Measurements from ENCODE around the gene MALRD1.
A peak's percentile ranks its signal among the peaks of the same experiment; 100 is the strongest.
"Not testable (repeated sequence)": the region's sequence is repeated elsewhere in the genome, so short reads cannot be mapped to it uniquely, and the experiment has no call there.

MALRD1 gene

DNA sequence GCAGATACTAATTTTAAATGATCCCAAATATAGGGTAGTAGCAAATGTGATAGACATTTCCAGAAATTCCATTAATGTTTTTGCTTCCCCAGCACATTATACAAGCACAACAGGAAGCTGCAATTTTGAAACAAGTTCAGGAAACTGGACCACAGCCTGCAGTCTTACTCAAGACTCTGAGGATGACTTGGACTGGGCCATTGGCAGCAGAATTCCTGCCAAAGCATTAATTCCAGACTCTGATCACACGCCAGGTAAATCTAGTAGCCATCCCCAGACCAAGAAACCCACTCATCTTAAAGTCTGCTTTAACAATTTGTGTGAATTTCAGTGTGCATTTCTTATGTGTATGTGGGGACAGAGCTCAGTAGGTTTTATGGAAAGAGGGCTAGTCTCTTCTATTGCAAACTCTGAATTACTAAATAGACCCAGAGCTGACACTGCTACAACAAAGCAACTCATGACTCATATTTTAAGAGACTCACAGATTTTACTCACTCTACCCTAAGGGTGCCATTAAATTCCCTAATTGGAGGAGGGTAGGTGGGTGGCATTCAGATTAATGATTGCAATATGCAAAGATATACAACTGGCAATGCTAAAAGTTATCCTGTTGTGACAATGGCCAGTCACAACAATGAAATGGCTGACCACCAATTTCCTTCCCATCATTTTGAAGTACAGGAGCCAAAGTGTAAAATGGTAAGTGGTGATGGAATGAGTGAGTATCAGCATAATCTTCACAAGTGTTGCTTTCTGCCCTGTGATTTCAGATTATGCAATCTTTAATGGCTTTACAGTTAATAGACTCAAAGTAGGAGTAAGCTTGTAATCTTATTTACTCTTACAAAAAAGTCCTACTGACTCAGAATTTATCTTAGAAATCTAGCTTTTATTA, 450.0 kb downstream of the MALRD1 start:
- Histone ChIP-seq H3K36me3 (ENCODE audit: control insufficient read depth, insufficient read depth, low read length) (no peaks in the 10 kb centered on the region), H2BK15ac (replicated peaks; ENCODE audit: low read depth) (no peak overlapping the region), H3K4me2 (ENCODE audit: low read length) (no peak overlapping the region), H3K56ac (ENCODE audit: low read length) (no peak overlapping the region), H4K5ac (ENCODE audit: low read length) (no peak overlapping the region), H3K18ac (ENCODE audit: low read length) (no peak overlapping the region), H3K4ac (ENCODE audit: low read depth, low read length) (no peak overlapping the region), H3K4me1 (ENCODE audit: control insufficient read depth, low read depth, low read length) (no peaks in the 10 kb centered on the region), H2AK5ac (ENCODE audit: low read length) (no peak overlapping the region), H2BK120ac (ENCODE audit: low read depth, low read length) (no peak overlapping the region), H3K79me2 (ENCODE audit: control insufficient read depth, insufficient read depth, low read length) (no peaks in the 10 kb centered on the region), H3K23ac (ENCODE audit: low read length) (no peak overlapping the region), H3K79me1 (ENCODE audit: low read length) (no peaks in the 10 kb centered on the region), H3K27ac (ENCODE audit: low read depth, low read length) (no peak overlapping the region), H3K9ac (ENCODE audit: low read length) (no peak overlapping the region), H3K27me3 (ENCODE audit: insufficient read depth, low read length, poor library complexity) (no peaks in the 10 kb centered on the region), H3K4me3 (ENCODE audit: low read length) (no peak overlapping the region), H2BK5ac (ENCODE audit: low read length) (no peak overlapping the region), H4K8ac (ENCODE audit: low read depth, low read length) (no peak overlapping the region)
- WGBS (ENCODE audit: extremely low coverage, insufficient coverage, low lambda C conversion rate), result no CpG with 5 or more reads among the region's 1 CpG
- no peak for DNase-seq

DNA sequence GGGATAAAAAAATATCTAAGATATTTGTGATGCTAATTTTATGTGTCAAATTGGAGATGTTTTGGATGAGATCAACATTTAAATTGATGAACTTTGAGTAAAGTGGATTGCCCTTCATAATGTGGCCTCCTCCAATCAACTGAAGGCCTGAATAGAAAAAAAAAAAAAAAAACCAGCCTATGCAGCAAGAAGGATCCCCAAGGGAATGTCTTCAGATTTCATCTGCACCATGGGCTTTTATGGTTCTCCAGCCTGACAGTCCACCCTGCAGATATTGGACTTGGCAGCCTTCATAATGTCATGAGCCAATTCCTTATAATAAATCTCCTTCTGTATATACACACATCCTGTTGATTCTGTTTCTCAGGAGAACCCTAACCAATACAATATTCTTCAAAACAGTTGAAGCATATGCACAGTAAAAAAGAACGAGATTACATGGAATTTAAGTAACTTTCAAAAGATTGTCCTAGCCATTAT, 450.7 kb downstream of the MALRD1 start:
- WGBS (ENCODE audit: extremely low coverage, insufficient coverage, low lambda C conversion rate), result no CpG with 5 or more reads among the region's 1 CpG
- Histone ChIP-seq H3K36me3 (ENCODE audit: control insufficient read depth, insufficient read depth, low read length) (no peaks in the 10 kb centered on the region), H2BK5ac (ENCODE audit: low read length) (no peak overlapping the region), H3K4ac (ENCODE audit: low read depth, low read length) (no peak overlapping the region), H3K79me1 (ENCODE audit: low read length) (no peaks in the 10 kb centered on the region), H4K5ac (ENCODE audit: low read length) (no peak overlapping the region), H3K18ac (ENCODE audit: low read length) (no peak overlapping the region), H3K27me3 (ENCODE audit: insufficient read depth, low read length, poor library complexity) (no peaks in the 10 kb centered on the region), H3K4me1 (ENCODE audit: control insufficient read depth, low read depth, low read length) (no peaks in the 10 kb centered on the region), H3K9ac (ENCODE audit: low read length) (no peak overlapping the region), H4K8ac (ENCODE audit: low read depth, low read length) (no peak overlapping the region), H3K27ac (ENCODE audit: low read depth, low read length) (no peak overlapping the region), H3K56ac (ENCODE audit: low read length) (no peak overlapping the region), H3K79me2 (ENCODE audit: control insufficient read depth, insufficient read depth, low read length) (no peaks in the 10 kb centered on the region), H3K4me2 (ENCODE audit: low read length) (no peak overlapping the region), H3K4me3 (ENCODE audit: low read length) (no peak overlapping the region), H2AK5ac (ENCODE audit: low read length) (no peak overlapping the region), H3K23ac (ENCODE audit: low read length) (no peak overlapping the region), H2BK15ac (replicated peaks; ENCODE audit: low read depth) (no peak overlapping the region), H2BK120ac (ENCODE audit: low read depth, low read length) (no peak overlapping the region)
- no peak for DNase-seq

DNA sequence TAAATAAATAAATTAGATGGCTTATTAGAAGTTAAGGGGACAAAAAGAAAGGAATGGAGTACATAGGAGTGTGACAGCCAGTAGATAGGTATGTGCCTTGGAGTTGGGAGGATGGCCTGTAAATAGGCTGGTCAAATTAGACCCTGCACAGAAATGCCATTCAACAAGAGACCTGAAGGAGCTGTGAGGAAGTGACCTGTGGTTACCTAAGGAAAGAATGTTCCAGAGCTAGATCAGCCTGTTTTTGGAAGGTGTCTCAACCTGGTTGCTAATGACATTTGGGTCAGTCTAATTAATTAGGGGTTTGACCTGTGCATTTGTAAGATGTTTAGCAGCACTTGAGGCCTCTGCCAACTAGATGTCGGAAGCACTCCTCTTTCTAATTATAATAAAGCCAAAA, 452.4 kb downstream of the MALRD1 start:
- Histone ChIP-seq H2BK15ac (replicated peaks; ENCODE audit: low read depth) (no peak overlapping the region), H3K4ac (ENCODE audit: low read depth, low read length) (no peak overlapping the region), H3K4me3 (ENCODE audit: low read length) (no peak overlapping the region), H2BK5ac (ENCODE audit: low read length) (no peak overlapping the region), H2AK5ac (ENCODE audit: low read length) (no peak overlapping the region), H2BK120ac (ENCODE audit: low read depth, low read length) (no peak overlapping the region), H4K5ac (ENCODE audit: low read length) (no peak overlapping the region), H3K23ac (ENCODE audit: low read length) (no peak overlapping the region), H3K4me2 (ENCODE audit: low read length) (no peak overlapping the region), H3K79me2 (ENCODE audit: control insufficient read depth, insufficient read depth, low read length) (no peaks in the 10 kb centered on the region), H3K79me1 (ENCODE audit: low read length) (no peaks in the 10 kb centered on the region), H3K9ac (ENCODE audit: low read length) (no peak overlapping the region), H4K8ac (ENCODE audit: low read depth, low read length) (no peak overlapping the region), H3K18ac (ENCODE audit: low read length) (no peak overlapping the region), H3K56ac (ENCODE audit: low read length) (no peak overlapping the region), H3K4me1 (ENCODE audit: control insufficient read depth, low read depth, low read length) (no peaks in the 10 kb centered on the region), H3K27ac (ENCODE audit: low read depth, low read length) (no peak overlapping the region), H3K36me3 (ENCODE audit: control insufficient read depth, insufficient read depth, low read length) (no peaks in the 10 kb centered on the region), H3K27me3 (ENCODE audit: insufficient read depth, low read length, poor library complexity) (no peaks in the 10 kb centered on the region)
- peak; percentile 39 for DNase-seq
- no CpG with 5 or more reads among the region's 1 CpG for WGBS (ENCODE audit: extremely low coverage, insufficient coverage, low lambda C conversion rate)

DNA sequence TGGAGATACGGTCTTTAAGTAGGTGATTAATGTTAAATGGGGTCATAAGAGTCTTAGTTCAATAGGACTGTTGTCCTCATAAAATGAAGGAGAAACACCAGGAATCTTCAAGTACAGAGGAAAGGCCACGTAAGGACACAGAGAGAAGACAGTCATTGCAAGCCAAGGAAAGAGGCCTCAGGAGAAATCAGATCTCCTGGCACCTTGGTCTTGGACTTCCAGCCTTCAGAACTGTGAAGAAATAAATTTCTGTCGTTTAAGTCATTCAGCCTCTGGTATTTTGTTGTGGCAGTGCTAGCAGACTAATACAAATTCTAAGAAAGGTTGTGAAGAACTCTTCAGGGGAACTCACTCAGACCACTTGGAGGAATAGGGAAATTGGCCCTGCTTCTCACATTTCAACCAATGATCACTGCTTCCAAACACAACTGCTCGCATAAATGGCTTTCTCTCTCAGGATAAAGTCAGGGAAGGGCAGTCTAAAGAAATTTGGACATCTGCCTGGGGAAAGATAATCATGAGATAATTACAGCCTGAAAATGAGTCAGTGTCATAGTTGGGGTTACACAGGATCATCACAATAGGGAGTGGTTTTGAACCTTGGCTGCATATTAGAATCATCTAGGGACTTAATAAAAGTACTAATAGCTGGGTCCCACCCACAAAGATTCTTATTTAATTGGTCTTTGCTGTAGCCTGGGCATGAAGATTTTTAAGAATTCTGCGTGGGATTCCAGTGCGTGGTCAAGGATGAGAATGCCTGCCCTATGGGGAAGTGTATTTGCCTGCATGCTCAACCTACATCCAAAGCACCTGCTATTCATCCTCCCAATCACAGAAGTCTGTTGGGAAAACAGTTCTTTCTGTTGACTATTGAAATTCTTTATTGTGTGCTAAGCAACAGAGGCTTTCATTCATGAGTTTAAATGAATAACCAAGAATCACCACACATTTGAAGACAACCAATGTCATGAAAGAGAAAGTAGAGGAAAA, 457.0 kb downstream of the MALRD1 start:
- no peak overlapping the region for H2BK5ac ChIP-seq (ENCODE audit: low read length)
- H3K36me3 ChIP-seq (ENCODE audit: control insufficient read depth, insufficient read depth, low read length), result no peaks in the 10 kb centered on the region
- no peaks in the 10 kb centered on the region for H3K79me1 ChIP-seq (ENCODE audit: low read length)
- H3K27me3 ChIP-seq (ENCODE audit: insufficient read depth, low read length, poor library complexity), result no peaks in the 10 kb centered on the region
- DNase-seq, result no peak
- H3K18ac ChIP-seq (ENCODE audit: low read length), result no peak overlapping the region
- H3K23ac ChIP-seq (ENCODE audit: low read length), result no peak overlapping the region
- H3K4me2 ChIP-seq (ENCODE audit: low read length), result no peak overlapping the region
- H3K4ac ChIP-seq (ENCODE audit: low read depth, low read length), result no peak overlapping the region
- no peak overlapping the region for H2AK5ac ChIP-seq (ENCODE audit: low read length)
- H4K5ac ChIP-seq (ENCODE audit: low read length), result no peak overlapping the region
- no peak overlapping the region for H3K9ac ChIP-seq (ENCODE audit: low read length)
- no peak overlapping the region for H2BK15ac ChIP-seq (replicated peaks; ENCODE audit: low read depth)
- H3K4me1 ChIP-seq (ENCODE audit: control insufficient read depth, low read depth, low read length), result no peaks in the 10 kb centered on the region
- no peak overlapping the region for H3K4me3 ChIP-seq (ENCODE audit: low read length)
- H3K56ac ChIP-seq (ENCODE audit: low read length), result no peak overlapping the region
- WGBS (ENCODE audit: extremely low coverage, insufficient coverage, low lambda C conversion rate), result no CpG with 5 or more reads among the region's 6 CpGs
- no peak overlapping the region for H2BK120ac ChIP-seq (ENCODE audit: low read depth, low read length)
- no peaks in the 10 kb centered on the region for H3K79me2 ChIP-seq (ENCODE audit: control insufficient read depth, insufficient read depth, low read length)
- H4K8ac ChIP-seq (ENCODE audit: low read depth, low read length), result no peak overlapping the region
- no peak overlapping the region for H3K27ac ChIP-seq (ENCODE audit: low read depth, low read length)

DNA sequence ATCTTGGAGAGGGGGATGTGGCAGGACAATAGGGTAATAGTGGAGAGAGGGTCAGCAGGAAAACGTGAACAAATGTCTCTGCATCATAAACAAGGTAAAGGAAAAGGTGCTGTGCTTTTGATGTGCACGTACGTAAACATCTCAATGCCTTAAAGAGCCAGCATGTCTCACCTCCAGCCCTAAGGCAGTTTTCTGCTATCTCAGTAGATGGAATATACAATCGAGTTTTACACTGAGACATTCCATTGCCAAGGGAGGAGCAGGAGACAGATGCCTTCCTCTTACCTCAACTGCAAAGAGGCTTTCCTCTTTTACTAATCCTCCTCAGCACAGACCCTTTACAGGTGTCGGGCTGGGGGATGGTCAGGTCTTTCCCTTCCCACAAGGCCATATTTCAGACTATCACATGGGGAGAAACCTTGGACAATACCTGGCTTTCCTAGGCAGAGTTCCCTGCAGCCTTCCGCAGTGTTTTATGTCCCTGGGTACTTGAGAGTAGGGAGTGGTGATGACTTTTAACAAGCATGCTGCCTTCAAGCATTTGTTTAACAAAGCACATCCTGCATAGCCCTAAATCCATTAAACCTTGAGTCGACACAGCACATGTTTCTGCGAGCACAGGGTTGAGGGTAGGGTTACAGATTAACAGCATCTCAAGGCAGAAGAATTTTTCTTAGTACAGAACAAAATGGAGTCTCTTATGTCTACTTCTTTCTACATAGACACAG, 461.6 kb downstream of the MALRD1 start:
- H2BK15ac ChIP-seq (replicated peaks; ENCODE audit: low read depth); H3K27me3 ChIP-seq (ENCODE audit: insufficient read depth, low read length, poor library complexity); H3K4ac ChIP-seq (ENCODE audit: low read depth, low read length); H3K36me3 ChIP-seq (ENCODE audit: control insufficient read depth, insufficient read depth, low read length); H2BK120ac ChIP-seq (ENCODE audit: low read depth, low read length); H3K4me2 ChIP-seq (ENCODE audit: low read length); H2AK5ac ChIP-seq (ENCODE audit: low read length); H4K8ac ChIP-seq (ENCODE audit: low read depth, low read length); H3K23ac ChIP-seq (ENCODE audit: low read length); H3K4me3 ChIP-seq (ENCODE audit: low read length); H3K79me1 ChIP-seq (ENCODE audit: low read length); H3K27ac ChIP-seq (ENCODE audit: low read depth, low read length); H3K79me2 ChIP-seq (ENCODE audit: control insufficient read depth, insufficient read depth, low read length); H3K56ac ChIP-seq (ENCODE audit: low read length); H3K9ac ChIP-seq (ENCODE audit: low read length); H4K5ac ChIP-seq (ENCODE audit: low read length); H3K18ac ChIP-seq (ENCODE audit: low read length); H3K4me1 ChIP-seq (ENCODE audit: control insufficient read depth, low read depth, low read length); H2BK5ac ChIP-seq (ENCODE audit: low read length): not testable (repeated sequence)
- no CpG with 5 or more reads among the region's 8 CpGs for WGBS (ENCODE audit: extremely low coverage, insufficient coverage, low lambda C conversion rate)
- DNase-seq, result peak; percentile 81

All from mesendoderm (in vitro differentiated cells).